ENCODE data around the gene CACNB4. TPM values are rescaled to one million over a fixed set of nuclear protein-coding genes. Genes with fewer than 3 reads are reported as not detected.

The CACNB4 gene
- total RNA-seq, 4 donors from 2014 or later, result 2.3 to 5.8 (median 2.8) TPM

GRCh38 chr2:151840216-151841046 lies 258.4 kb downstream of the CACNB4 start:
- TF ChIP-seq CTCF (IDR thresholded peaks at IDR 0.05; ENCODE audit: low read depth), result no peak

- no peak for TF ChIP-seq CTCF (IDR thresholded peaks at IDR 0.05; ENCODE audit: low read depth)
These were observed 260.9 kb downstream of the CACNB4 start for GRCh38 chr2:151837926-151838325.

GRCh38 chr2:151833984-151834383 lies 264.9 kb downstream of the CACNB4 start:
- no peak for TF ChIP-seq CTCF (IDR thresholded peaks at IDR 0.05; ENCODE audit: low read depth)

GRCh38 chr2:151830961-151831360 lies 267.9 kb downstream of the CACNB4 start:
- no peak for TF ChIP-seq CTCF (IDR thresholded peaks at IDR 0.05; ENCODE audit: low read depth)

- TF ChIP-seq CTCF (IDR thresholded peaks at IDR 0.05; ENCODE audit: low read depth), result no peak
These were observed 269.9 kb downstream of the CACNB4 start for GRCh38 chr2:151828890-151829324.

- no peak for TF ChIP-seq CTCF (IDR thresholded peaks at IDR 0.05; ENCODE audit: low read depth)
These were observed 270.5 kb downstream of the CACNB4 start, which contains the start of gene ARL5A for GRCh38 chr2:151828143-151828889. Gene ARL5A (minus strand): TSS chr2:151828421. CDS start chr2:151828176, 245 bp downstream.

GRCh38 chr2:151827564-151828142 lies 271.2 kb downstream of the CACNB4 start:
- no peak for TF ChIP-seq CTCF (IDR thresholded peaks at IDR 0.05; ENCODE audit: low read depth)

Data from subcutaneous adipose tissue (tissue), 4 donors.